Natural killer cell (primary cell): ENCODE data around the gene FOXE3. TPM values are rescaled to one million over a fixed set of nuclear protein-coding genes. Genes with fewer than 3 reads are reported as not detected.
A peak's percentile ranks its signal among the peaks of the same experiment; 100 is the strongest.

Experiments
- ATAC-seq, 3 donors: fragments of 150-1000 bp in 2 of 3; fragments of 200-7000 bp in 1 of 3; cut with Tn5 transposase; 1 replicate in 1 of 3; 2 replicates in 2 of 3; pipeline ENCODE4 v1.10.0; 2021; ENCODE audit warnings: mild to moderate bottlenecking in 2 of 3, moderate library complexity in 2 of 3
- DNase-seq, 2 donors: peaks; one replicate each; pipeline versions ENCODE4 v3.0.0 to v3.0.0-alpha.2; 2013 to 2021; ENCODE audit warnings: mixed read lengths in 1 of 2
- H3K27ac ChIP-seq: one replicate; pipeline ENCODE4 v1.5.1; 2013; ENCODE audit warnings: mild to moderate bottlenecking, low read length
- H3K27me3 ChIP-seq: one replicate; pipeline ENCODE4 v1.6.1; 2013; ENCODE audit warnings: low read length; ENCODE audit not compliant: control insufficient read depth, insufficient read depth
- H3K36me3 ChIP-seq: one replicate; pipeline ENCODE4 v1.6.1; 2013; ENCODE audit warnings: low read length; ENCODE audit not compliant: control insufficient read depth, insufficient read depth
- H3K4me1 ChIP-seq: one replicate; pipeline ENCODE4 v1.6.1; 2013; ENCODE audit warnings: low read length; ENCODE audit not compliant: control insufficient read depth, insufficient read depth
- H3K4me3 ChIP-seq: one replicate; pipeline ENCODE4 v1.5.1; 2013; ENCODE audit warnings: low read length
- H3K9me3 ChIP-seq: one replicate; pipeline ENCODE4 v1.6.1; 2013; ENCODE audit warnings: low read length; ENCODE audit not compliant: control insufficient read depth, insufficient read depth
- H3K27ac Mint-ChIP-seq, 2 donors: one replicate each; pipeline ENCODE4 v1.8.0; 2022; ENCODE audit warnings: mild to moderate bottlenecking in 2 of 2, mixed read lengths in 2 of 2, moderate library complexity in 1 of 2
- H3K27me3 Mint-ChIP-seq, 2 donors: one replicate each; pipeline ENCODE4 v1.8.0; 2022; ENCODE audit warnings: low read depth in 2 of 2, mixed read lengths in 2 of 2
- H3K36me3 Mint-ChIP-seq: one replicate; pipeline ENCODE4 v1.8.0; 2022; ENCODE audit warnings: mixed read lengths
- H3K4me1 Mint-ChIP-seq, 2 donors: one replicate each; pipeline ENCODE4 v1.8.0; 2022; ENCODE audit warnings: mixed read lengths in 2 of 2
- H3K4me3 Mint-ChIP-seq: one replicate; pipeline ENCODE4 v1.8.0; 2022; ENCODE audit warnings: mild to moderate bottlenecking, moderate library complexity, mixed read lengths
- H3K9me3 Mint-ChIP-seq, 2 donors: one replicate each; pipeline ENCODE4 v1.8.0; 2022; ENCODE audit warnings: mixed read lengths in 2 of 2
- WGBS: methylation state at CpG from one replicate; pipeline ENCODE4 v1.1.7; 2013; ENCODE audit warnings: missing lambda C conversion rate; ENCODE audit not compliant: insufficient coverage; 5-methylcytosine and 5-hydroxymethylcytosine counted together
- intact Hi-C: fragments of 100-400 bp; cut with micrococcal nuclease; formaldehyde crosslinking; loops from one replicate; pipeline ENCODE4 v1.14.2; 2022
- total RNA-seq, 4 donors: library from RNA; stranded (reverse); fragments of 120-200 nt in 1 of 4; gene quantifications; one replicate each; pipeline versions ENCODE4 v1.2.3 to v1.2.4, GENCODE V29; 2013 to 2022
- TF ChIP-seq, protein P1 (sequence below): fragments of 200-600 bp; IDR thresholded peaks from one replicate; pipeline ENCODE4 v1.8.0; 2022; ENCODE audit warnings: antibody characterized with exemption

The FOXE3 gene
- total RNA-seq, 3 donors from 2014 or later (not counting 1 experiment from before 2014, with no cell fraction given): not detected

DNA sequence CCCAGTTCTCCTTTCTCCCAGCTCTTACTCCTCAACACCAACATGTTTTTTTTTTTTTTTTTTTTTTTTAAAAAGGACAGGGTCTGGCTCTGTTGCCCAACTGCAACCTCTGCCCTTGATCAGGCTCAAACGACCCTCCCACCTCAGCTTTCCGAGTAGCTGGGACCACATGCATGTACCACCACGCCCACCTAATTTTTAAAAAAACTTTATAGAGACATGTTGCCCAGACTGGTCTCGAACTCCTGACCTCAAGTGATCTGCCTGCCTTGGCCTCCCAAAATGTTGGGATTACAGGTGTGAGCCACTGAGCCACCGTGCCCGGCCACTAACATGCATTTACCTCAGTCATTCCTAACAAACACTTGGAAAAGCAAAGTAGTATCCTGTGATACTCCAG lies 31.1 kb upstream of the FOXE3 start:
- DNase-seq: no peak
- Mint-ChIP-seq H3K4me3 (no peak overlapping the region), H3K27me3 (no peaks in the 10 kb centered on the region), H3K27ac (no peak overlapping the region), H3K4me1 (no peaks in the 10 kb centered on the region), H3K36me3 (no peaks in the 10 kb centered on the region), H3K9me3 (no peaks in the 10 kb centered on the region)
- Histone ChIP-seq H3K27ac (no peak overlapping the region), H3K4me3 (no peak overlapping the region), H3K4me1 (no peaks in the 10 kb centered on the region), H3K27me3 (no peaks in the 10 kb centered on the region), H3K36me3 (peaks cover 6% of the 10 kb centered on the region), H3K9me3 (no peaks in the 10 kb centered on the region)
- intact Hi-C loops: loop anchor here (5.0 kb wide), 1 partner anchor 342 kb away; no protein-coding TSS in a partner anchor
- WGBS: 95% methylated on average over 6 of the region's 6 CpGs
- no peak for ATAC-seq
- TF ChIP-seq, protein P1, sequence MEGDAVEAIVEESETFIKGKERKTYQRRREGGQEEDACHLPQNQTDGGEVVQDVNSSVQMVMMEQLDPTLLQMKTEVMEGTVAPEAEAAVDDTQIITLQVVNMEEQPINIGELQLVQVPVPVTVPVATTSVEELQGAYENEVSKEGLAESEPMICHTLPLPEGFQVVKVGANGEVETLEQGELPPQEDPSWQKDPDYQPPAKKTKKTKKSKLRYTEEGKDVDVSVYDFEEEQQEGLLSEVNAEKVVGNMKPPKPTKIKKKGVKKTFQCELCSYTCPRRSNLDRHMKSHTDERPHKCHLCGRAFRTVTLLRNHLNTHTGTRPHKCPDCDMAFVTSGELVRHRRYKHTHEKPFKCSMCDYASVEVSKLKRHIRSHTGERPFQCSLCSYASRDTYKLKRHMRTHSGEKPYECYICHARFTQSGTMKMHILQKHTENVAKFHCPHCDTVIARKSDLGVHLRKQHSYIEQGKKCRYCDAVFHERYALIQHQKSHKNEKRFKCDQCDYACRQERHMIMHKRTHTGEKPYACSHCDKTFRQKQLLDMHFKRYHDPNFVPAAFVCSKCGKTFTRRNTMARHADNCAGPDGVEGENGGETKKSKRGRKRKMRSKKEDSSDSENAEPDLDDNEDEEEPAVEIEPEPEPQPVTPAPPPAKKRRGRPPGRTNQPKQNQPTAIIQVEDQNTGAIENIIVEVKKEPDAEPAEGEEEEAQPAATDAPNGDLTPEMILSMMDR: no peak

DNA sequence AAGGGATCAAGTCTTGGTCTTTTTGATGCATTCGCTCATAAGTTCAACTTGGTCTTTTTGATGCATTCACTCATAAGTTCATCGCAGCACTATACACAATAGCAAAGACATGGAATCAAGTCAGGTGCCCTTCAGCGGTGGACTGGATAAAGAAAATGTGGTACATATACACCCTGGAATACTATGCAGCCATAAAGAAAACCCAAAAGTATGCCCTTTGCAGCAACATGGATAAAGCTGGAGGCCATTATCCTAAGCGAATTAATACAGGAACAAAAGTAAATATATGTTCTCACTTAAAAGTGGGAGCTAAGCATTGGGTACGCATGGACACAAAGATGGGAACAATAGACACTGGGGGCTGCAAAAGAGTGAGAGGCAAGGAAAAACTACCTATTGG lies 29.8 kb upstream of the FOXE3 start:
- DNase-seq: no peak
- Histone ChIP-seq H3K36me3 (peaks cover 2% of the 10 kb centered on the region), H3K4me1 (no peaks in the 10 kb centered on the region), H3K27me3 (no peaks in the 10 kb centered on the region), H3K27ac (no peak overlapping the region), H3K9me3 (no peaks in the 10 kb centered on the region), H3K4me3 (no peak overlapping the region)
- no peaks in the 10 kb centered on the region for H3K4me1 Mint-ChIP-seq
- WGBS: 100% methylated on average over 5 of the region's 5 CpGs
- TF ChIP-seq, protein P1: no peak
- no peaks in the 10 kb centered on the region for H3K27me3 Mint-ChIP-seq
- intact Hi-C loops: loop anchor here (5.0 kb wide), 1 partner anchor 341 kb away; no protein-coding TSS in a partner anchor
- no peaks in the 10 kb centered on the region for H3K9me3 Mint-ChIP-seq
- no peak overlapping the region for H3K4me3 Mint-ChIP-seq
- no peak for ATAC-seq
- H3K27ac Mint-ChIP-seq: peak overlapping the region in 1 of 2 donors; percentile 41
- H3K36me3 Mint-ChIP-seq: no peaks in the 10 kb centered on the region

DNA sequence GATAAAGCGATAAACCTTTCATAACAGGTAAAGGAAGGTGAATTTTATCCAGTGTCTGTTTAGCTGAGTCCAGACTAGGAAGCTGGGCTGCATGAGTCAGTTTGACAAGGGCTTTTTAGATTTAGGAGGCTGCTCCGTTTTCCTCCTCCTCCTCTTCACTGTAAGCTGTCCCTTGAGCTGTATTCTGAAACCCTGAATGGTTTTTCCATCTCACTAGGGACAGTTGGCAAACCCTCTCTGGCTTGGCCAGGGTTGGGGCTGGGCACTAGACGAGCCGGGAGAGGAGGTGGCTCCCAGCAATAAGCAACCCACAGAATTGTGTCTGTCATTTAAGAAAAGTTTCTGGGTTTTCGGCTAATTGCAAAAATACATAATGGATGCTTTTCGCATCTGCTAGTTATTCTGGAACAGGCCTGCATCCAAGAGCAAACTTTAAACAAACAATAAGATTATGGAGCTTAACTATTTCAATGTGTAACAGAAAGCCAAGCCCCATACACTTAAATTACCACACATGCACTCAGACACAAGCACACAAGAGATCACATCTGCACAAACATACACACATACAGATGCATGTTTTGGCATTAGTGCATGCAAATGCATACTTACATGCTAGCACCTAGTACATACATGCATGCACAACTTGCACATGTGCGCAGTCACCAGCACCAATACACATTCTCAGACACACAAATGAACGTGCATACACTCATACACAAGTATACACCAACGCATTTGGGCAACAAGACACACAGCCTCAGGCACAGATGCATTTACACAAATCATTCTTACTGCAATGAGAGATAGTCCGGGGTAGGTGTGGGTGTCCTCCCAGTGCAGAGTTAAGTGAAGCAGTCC lies 27.8 kb upstream of the FOXE3 start:
- no peak for DNase-seq
- H3K4me3 ChIP-seq: no peak overlapping the region
- no peaks in the 10 kb centered on the region for H3K4me1 Mint-ChIP-seq
- H3K27ac ChIP-seq: no peak overlapping the region
- H3K4me3 Mint-ChIP-seq: no peak overlapping the region
- H3K36me3 Mint-ChIP-seq: no peaks in the 10 kb centered on the region
- no peak overlapping the region for H3K27ac Mint-ChIP-seq
- peaks cover 0 to 4% of the 10 kb centered on the region in 2 donors for H3K27me3 Mint-ChIP-seq
- no peaks in the 10 kb centered on the region for H3K27me3 ChIP-seq
- H3K9me3 ChIP-seq: no peaks in the 10 kb centered on the region
- ATAC-seq: no peak
- H3K9me3 Mint-ChIP-seq: no peaks in the 10 kb centered on the region
- WGBS: 46% methylated on average over 10 of the region's 10 CpGs
- TF ChIP-seq, protein P1: no peak
- H3K4me1 ChIP-seq: no peaks in the 10 kb centered on the region
- intact Hi-C loops: loop anchor here (2.0 to 5.0 kb wide), 2 partner anchors 323 to 339 kb away; no protein-coding TSS in a partner anchor
- H3K36me3 ChIP-seq: no peaks in the 10 kb centered on the region
